Endodermal cell (in vitro differentiated cells): Measurements from ENCODE around the gene TPX2. TPM values are rescaled to one million over a fixed set of nuclear protein-coding genes. Genes with fewer than 3 reads are reported as not detected.
"Not testable (repeated sequence)": the region's sequence is repeated elsewhere in the genome, so short reads cannot be mapped to it uniquely, and the experiment has no call there.

ENCODE experiments used
- DNase-seq: peaks from one replicate; pipeline ENCODE4 v3.0.0-alpha.2; 2017
- H3K27ac ChIP-seq: 2 replicates; pipeline ENCODE4 v1.5.1; 2013; ENCODE audit warnings: mild to moderate bottlenecking, low read depth, low read length, moderate library complexity
- H3K27me3 ChIP-seq: 2 replicates; pipeline ENCODE4 v1.6.1; 2013; ENCODE audit warnings: mild to moderate bottlenecking, low read length, moderate library complexity; ENCODE audit not compliant: insufficient read depth, control insufficient read depth, poor library complexity, severe bottlenecking
- H3K36me3 ChIP-seq: 2 replicates; pipeline ENCODE4 v1.7.0; 2013; ENCODE audit warnings: mild to moderate bottlenecking, low read length, moderate library complexity; ENCODE audit not compliant: control insufficient read depth, insufficient read depth
- H3K4me1 ChIP-seq: one replicate; pipeline ENCODE4 v1.7.0; 2013; ENCODE audit warnings: low read length; ENCODE audit not compliant: control insufficient read depth, insufficient read depth
- H3K4me3 ChIP-seq: 2 replicates; pipeline ENCODE4 v1.5.1; 2013; ENCODE audit warnings: mild to moderate bottlenecking, low read length, moderate library complexity
- H3K9ac ChIP-seq: 2 replicates; pipeline ENCODE4 v1.6.1; 2013; ENCODE audit warnings: mild to moderate bottlenecking, low read length, moderate library complexity; ENCODE audit not compliant: poor library complexity, severe bottlenecking; ENCODE audit errors: extremely low read depth
- H3K9me3 ChIP-seq: 2 replicates; pipeline ENCODE4 v1.6.1; 2013; ENCODE audit warnings: mild to moderate bottlenecking, low read length, moderate library complexity; ENCODE audit not compliant: control insufficient read depth
- H3K27ac Mint-ChIP-seq: 2 replicates; pipeline ENCODE4 v1.8.0; 2020; ENCODE audit warnings: mixed read lengths
- H3K27me3 Mint-ChIP-seq: 2 replicates; pipeline ENCODE4 v1.8.0; 2021; ENCODE audit warnings: mild to moderate bottlenecking, mixed read lengths; ENCODE audit not compliant: insufficient read depth
- H3K36me3 Mint-ChIP-seq: 2 replicates; pipeline ENCODE4 v1.8.0; 2020; ENCODE audit warnings: low read depth, mixed read lengths
- H3K4me1 Mint-ChIP-seq: 2 replicates; pipeline ENCODE4 v1.8.0; 2020; ENCODE audit warnings: mixed read lengths
- H3K4me3 Mint-ChIP-seq: 2 replicates; pipeline ENCODE4 v1.8.0; 2020; ENCODE audit warnings: mild to moderate bottlenecking, moderate library complexity, mixed read lengths
- H3K9me3 Mint-ChIP-seq: 2 replicates; pipeline ENCODE4 v1.8.0; 2020; ENCODE audit warnings: mild to moderate bottlenecking, mixed read lengths
- CTCF ChIP-seq: fragments of 200-600 bp; sonication (generic); conservative IDR thresholded peaks from 2 replicates; pipeline ENCODE4 v1.5.0; 2021; ENCODE audit warnings: antibody characterized with exemption, mild to moderate bottlenecking
- WGBS, 2 experiments: methylation state at CpG; one replicate each; pipeline versions ENCODE4 v1.1.5 to v1.1.7; 2013; ENCODE audit warnings: missing lambda C conversion rate in 2 of 2, mixed read lengths in 1 of 2; ENCODE audit not compliant: insufficient coverage in 1 of 2, insufficient read length in 1 of 2; 5-methylcytosine and 5-hydroxymethylcytosine counted together
- total RNA-seq, 2 donors: library from RNA; stranded (reverse); fragmentation: NEBNext Ultra II Directional in 1 of 2; extraction: Animal tissue kit (Norgen Biotek cat#: 25700) in 1 of 2; gene quantifications; 2 replicates in 1 of 2; 3 replicates in 1 of 2; pipeline ENCODE4 v1.2.1, GENCODE V29; 2021

The TPX2 gene
- total RNA-seq, 2 donors from 2014 or later, result 108 to 118 TPM

DNA sequence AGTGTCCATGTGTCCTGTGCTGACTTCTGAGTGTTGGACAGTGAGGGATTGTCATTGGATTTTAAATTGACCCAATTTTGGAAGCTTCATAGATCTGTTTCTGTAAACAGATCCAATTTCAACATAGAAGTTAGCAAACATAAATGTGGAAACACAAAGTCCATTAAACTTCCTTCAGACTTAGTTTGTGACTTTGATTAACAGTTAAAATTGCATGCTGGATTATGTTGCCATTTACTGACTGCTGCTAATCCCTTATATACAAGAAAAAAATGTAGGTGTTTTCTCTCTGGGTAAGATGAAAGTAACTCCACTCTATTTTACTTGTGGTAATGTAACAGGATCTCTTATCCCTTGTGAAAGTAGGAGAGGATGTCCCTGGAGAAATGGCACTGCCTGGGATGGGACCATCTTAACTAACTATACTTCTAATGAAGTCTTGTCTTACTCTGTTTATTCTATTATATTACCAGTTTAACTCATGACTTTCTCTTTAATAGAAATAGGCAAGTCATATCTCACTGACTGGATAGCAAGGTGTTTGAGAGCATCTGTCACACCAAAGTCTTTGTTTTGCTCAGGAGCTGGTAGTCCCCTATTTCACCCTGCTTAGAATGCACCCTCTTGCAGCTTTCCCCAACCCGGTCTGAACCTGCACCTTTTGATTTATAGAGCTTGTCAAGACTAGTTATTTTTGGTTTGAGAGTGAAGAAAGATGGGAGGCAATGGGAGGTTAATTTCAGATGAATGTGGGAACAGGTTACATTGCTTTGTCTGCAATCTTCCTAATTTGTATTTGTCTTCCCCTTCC is 7.2 kb downstream of the TPX2 start:
- Histone ChIP-seq H3K27me3 (no peaks in the 10 kb centered on the region), H3K4me1 (no peaks in the 10 kb centered on the region), H3K27ac (no peak overlapping the region), H3K4me3 (no peak overlapping the region), H3K9ac (no peak overlapping the region), H3K36me3 (peaks cover 48% of the 10 kb centered on the region), H3K9me3 (no peaks in the 10 kb centered on the region)
- TF ChIP-seq CTCF, result no peak
- 95% methylated on average over 1 of the region's 1 CpG; no CpG with 5 or more reads in 1 of the 2 experiments for WGBS, 2 experiments
- Mint-ChIP-seq H3K4me3 (no peak overlapping the region), H3K27ac (peak overlapping the region; percentile 19), H3K9me3 (no peaks in the 10 kb centered on the region), H3K27me3 (no peaks in the 10 kb centered on the region), H3K4me1 (peaks cover 20% of the 10 kb centered on the region), H3K36me3 (peaks cover 39% of the 10 kb centered on the region)
- no peak for DNase-seq

GRCh38 chr20:31747028-31747427 is 7.9 kb downstream of the TPX2 start:
- WGBS, 2 experiments, result 94% methylated on average over 12 to 14 of the region's 14 CpGs
- not testable (repeated sequence) for H3K4me3 ChIP-seq, H3K9ac ChIP-seq, H3K4me3 Mint-ChIP-seq, DNase-seq, H3K9me3 Mint-ChIP-seq, H3K27me3 ChIP-seq, H3K4me1 ChIP-seq, H3K27me3 Mint-ChIP-seq, H3K9me3 ChIP-seq, H3K27ac ChIP-seq
- Mint-ChIP-seq H3K27ac (peak overlapping the region; percentile 19), H3K36me3 (peaks cover 39% of the 10 kb centered on the region), H3K4me1 (peaks cover 18% of the 10 kb centered on the region)
- peaks cover 48% of the 10 kb centered on the region for H3K36me3 ChIP-seq

- H3K4me1 Mint-ChIP-seq, result peaks cover 18% of the 10 kb centered on the region
- no peaks in the 10 kb centered on the region for H3K27me3 ChIP-seq
- H3K36me3 ChIP-seq, result peaks cover 48% of the 10 kb centered on the region
- H3K9me3 ChIP-seq, result no peaks in the 10 kb centered on the region
- no peaks in the 10 kb centered on the region for H3K9me3 Mint-ChIP-seq
- H3K4me3 ChIP-seq, result no peak overlapping the region
- WGBS, 2 experiments, result 90 to 95% methylated on average over 2 to 5 of the region's 5 CpGs
- TF ChIP-seq CTCF, result no peak
- DNase-seq, result no peak
- H3K36me3 Mint-ChIP-seq, result peaks cover 39% of the 10 kb centered on the region
- no peak overlapping the region for H3K27ac ChIP-seq
- H3K4me1 ChIP-seq, result no peaks in the 10 kb centered on the region
- no peaks in the 10 kb centered on the region for H3K27me3 Mint-ChIP-seq
- no peak overlapping the region for H3K4me3 Mint-ChIP-seq
- peak overlapping the region; percentile 23 for H3K27ac Mint-ChIP-seq
- H3K9ac ChIP-seq, result no peak overlapping the region
Measured at GRCh38 chr20:31747640-31748039, 8.6 kb downstream of the TPX2 start.
